GM20431 (cell line): ENCODE measurements around the gene ENKD1.

Experiments used
- in situ Hi-C: fragments of 300-500 bp; cut with MseI, MboI; formaldehyde crosslinking; loops from one replicate; pipeline ENCODE4 v1.15.0; 2020; ENCODE audit warnings: low sequenced_read_pairs; ENCODE audit not compliant: unreplicated experiment

ENKD1 gene

GRCh38 chr16:67653128-67653788, 13.3 kb downstream of the ENKD1 start:
- in situ Hi-C loops = loop anchor here (10.0 kb wide), 1 partner anchor 108 kb away; no protein-coding TSS in a partner anchor

GRCh38 chr16:67652578-67653127, 13.9 kb downstream of the ENKD1 start:
- in situ Hi-C loops = loop anchor here (10.0 kb wide), 1 partner anchor 108 kb away; no protein-coding TSS in a partner anchor

- in situ Hi-C loops = loop anchor here (10.0 kb wide), 1 partner anchor 107 kb away; no protein-coding TSS in a partner anchor
These were observed 14.7 kb downstream of the ENKD1 start for GRCh38 chr16:67651847-67652246.

- in situ Hi-C loops = loop anchor here (10.0 kb wide), 1 partner anchor 106 kb away; no protein-coding TSS in a partner anchor
These were observed 15.5 kb downstream of the ENKD1 start for GRCh38 chr16:67651039-67651438.

GRCh38 chr16:67650023-67650422, 16.5 kb downstream of the ENKD1 start:
- in situ Hi-C loops = loop anchor here (10.0 kb wide), 1 partner anchor 105 kb away; no protein-coding TSS in a partner anchor

- in situ Hi-C loops = no loop called here
These were observed 17.0 kb downstream of the ENKD1 start for GRCh38 chr16:67649494-67649931.

GRCh38 chr16:67648764-67649407, 17.7 kb downstream of the ENKD1 start:
- in situ Hi-C loops = no loop called here

- in situ Hi-C loops = no loop called here
These were observed 18.3 kb downstream of the ENKD1 start for GRCh38 chr16:67648088-67648763.

DNA sequence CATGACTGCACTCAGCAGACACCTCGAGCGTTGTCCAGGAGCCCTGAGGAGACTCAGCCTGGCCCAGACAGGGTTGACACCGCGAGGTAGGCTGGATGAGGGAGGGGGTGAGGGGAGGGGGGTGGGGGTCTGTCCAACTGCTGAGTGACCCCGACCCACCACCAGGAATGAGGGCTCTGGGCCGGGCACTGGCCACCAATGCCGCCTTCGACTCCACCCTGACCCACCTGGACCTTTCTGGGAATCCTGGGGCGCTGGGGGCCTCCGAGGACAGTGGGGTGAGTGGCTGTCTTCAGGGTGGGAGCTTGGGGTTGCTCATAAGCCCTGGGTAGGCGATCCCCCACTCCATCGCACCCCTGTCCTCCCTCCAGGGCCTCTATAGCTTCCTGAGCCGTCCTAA, 18.9 kb downstream of the ENKD1 start:
- in situ Hi-C loops = no loop called here

DNA sequence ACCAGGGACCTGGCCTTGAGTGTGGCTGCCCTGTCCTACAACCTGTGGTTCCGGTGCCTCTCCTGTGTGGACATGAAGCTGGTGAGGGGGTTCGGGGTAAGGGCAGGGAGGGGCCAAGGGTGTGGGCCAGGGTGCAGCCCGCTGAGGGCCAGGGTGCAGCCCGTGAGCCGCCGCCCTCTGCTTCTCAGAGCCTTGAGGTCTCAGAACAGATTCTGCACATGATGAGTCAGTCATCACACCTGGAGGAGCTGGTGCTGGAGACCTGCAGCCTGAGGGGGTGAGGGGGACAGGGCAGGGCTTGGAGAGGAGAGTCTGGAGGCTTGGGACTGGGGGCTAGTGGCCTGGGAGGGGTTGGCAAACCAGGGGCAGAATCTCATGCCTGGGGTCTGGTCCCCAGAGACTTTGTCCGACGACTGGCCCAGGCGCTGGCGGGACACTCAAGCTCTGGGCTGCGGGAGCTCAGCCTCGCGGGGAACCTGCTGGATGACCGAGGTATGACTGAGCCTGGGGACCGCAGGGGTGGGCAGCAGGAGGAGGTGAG, 19.4 kb downstream of the ENKD1 start:
- in situ Hi-C loops = no loop called here

- in situ Hi-C loops = no loop called here
These were observed 21.0 kb downstream of the ENKD1 start for GRCh38 chr16:67645397-67646121.

DNA sequence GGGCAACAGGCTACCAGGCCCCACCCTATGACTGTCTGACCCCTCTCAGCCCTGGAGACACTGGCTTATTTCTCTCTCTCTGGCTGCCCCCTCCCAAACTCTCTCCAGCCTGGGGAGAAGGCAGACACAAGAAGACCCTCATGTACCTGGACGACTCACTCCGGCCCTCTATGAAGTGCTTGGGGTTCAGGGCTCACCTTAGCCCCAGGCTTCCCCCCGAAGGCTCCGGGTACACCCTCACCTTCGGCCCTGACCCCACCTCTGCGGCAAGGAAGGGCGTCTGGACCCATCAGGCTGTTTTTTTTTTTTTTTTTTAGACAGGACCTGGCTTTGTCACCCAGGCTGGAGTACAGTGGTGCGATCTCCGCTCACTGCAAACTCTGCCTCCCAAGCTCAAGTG, 22.5 kb downstream of the ENKD1 start:
- in situ Hi-C loops = no loop called here

DNA sequence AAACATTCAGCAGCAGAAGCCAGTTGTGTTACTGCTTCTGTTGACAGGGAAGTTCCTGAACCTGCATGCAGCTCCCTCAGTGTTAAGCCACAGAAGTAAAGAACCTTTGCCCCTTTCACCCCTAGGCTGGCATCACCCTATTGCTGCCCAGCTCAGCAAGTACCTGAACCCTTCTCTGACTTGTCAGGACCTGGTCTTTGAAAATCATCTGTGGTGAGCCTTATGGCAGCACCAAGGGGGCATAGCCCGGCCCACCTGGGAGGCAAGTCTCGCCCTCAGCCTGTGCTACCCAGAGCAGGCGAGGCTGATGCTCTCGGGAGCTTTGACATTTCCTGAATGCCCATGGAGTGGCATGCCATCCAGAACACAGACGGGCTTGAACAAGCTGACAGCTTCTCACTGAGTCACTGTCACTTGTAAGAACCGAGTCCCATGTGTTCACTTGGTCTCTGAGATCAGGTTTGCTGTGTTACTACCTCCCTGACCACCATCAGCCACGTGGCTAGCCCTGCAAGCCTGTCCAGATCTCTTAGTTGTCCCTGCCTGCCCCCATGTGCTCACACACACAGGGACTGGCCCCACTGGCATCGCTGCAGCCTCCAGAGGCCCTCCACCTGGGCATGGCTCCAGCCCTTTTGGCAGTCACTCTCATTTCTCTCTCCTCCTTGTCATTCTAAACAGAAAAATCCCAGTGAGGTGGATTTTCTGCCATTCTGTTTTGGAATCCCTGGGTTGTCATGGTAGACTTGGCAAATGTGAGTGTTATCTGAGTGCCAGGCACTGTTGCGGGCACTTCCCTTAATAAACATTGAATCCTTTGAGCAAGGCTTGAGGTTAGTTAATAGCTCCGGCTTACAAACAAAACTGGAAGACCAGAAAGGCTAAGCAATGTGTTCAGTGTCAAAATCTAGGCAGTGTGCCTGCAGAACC, 24.5 kb downstream of the ENKD1 start:
- in situ Hi-C loops = no loop called here

DNA sequence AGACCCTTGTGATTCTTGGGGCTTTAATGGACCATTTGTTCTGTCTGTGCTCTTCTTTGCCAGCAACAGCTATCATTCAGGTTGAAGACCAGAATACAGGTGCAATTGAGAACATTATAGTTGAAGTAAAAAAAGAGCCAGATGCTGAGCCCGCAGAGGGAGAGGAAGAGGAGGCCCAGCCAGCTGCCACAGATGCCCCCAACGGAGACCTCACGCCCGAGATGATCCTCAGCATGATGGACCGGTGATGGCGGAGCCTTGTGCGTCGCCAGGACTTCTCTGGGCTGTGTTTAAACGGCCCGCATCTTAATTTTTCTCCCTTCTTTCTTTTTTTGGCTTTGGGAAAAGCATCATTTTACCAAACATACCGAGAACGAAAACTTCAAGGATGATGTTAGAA, 28.9 kb downstream of the ENKD1 start:
- in situ Hi-C loops = no loop called here

GRCh38 chr16:67636713-67637112, 29.8 kb downstream of the ENKD1 start:
- in situ Hi-C loops = no loop called here

GRCh38 chr16:67632415-67633172, 34.0 kb downstream of the ENKD1 start:
- in situ Hi-C loops = no loop called here

GRCh38 chr16:67628216-67628615, 38.3 kb downstream of the ENKD1 start:
- in situ Hi-C loops = no loop called here

DNA sequence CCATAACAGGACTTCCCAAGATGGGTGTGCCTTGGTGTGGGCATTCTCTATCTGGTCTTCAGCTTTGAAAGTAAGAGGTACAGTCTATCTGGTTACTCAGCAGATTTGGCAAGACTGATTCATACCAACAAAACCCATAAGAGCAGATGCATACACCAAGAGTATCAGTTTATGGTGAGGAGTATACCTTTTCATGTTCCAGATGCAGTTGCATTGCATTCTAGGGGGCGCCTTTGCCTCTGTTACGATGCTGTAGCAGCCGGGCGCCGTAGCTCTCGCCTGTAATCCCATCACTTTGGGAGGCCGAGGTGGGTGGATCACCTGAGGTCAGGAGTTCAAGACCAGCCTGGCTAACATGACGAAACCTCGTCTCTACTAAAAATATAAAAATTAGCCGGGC, 52.7 kb downstream of the ENKD1 start:
- in situ Hi-C loops = no loop called here
